Activated CD4-positive, alpha-beta T cell treated with anti-CD3 and anti-CD28 coated beads, Interleukin-2, amount 50 U/mL, for 4 hours (primary cell): ENCODE measurements around the gene CCT8.

Source experiments
- DNase-seq, 2 experiments: peaks; one replicate each; pipeline ENCODE4 v3.0.0-alpha.2; 2020

CCT8 gene

GRCh38 chr21:29073222-29074006, at the start of gene CCT8:
Gene CCT8 (minus strand): TSS chr21:29073648. CDS start chr21:29073590, 58 bp downstream.
- DNase-seq: peak; percentile 98 to 99

GRCh38 chr21:29121759-29122158, 48.3 kb upstream of the CCT8 start:
- no peak for DNase-seq

GRCh38 chr21:29117372-29117955, 44.0 kb upstream of the CCT8 start:
- DNase-seq: no peak

GRCh38 chr21:29115899-29116298, 42.5 kb upstream of the CCT8 start:
- DNase-seq: no peak

GRCh38 chr21:29114765-29115500, 41.5 kb upstream of the CCT8 start:
- no peak for DNase-seq

GRCh38 chr21:29105218-29105617, 31.8 kb upstream of the CCT8 start:
- no peak for DNase-seq

GRCh38 chr21:29104239-29104708, 30.8 kb upstream of the CCT8 start:
- DNase-seq: no peak

GRCh38 chr21:29102791-29103257, 29.4 kb upstream of the CCT8 start:
- DNase-seq: no peak

GRCh38 chr21:29098156-29098555, 24.7 kb upstream of the CCT8 start:
- no peak for DNase-seq

- DNase-seq: no peak
Measured at GRCh38 chr21:29096218-29097015, 23.0 kb upstream of the CCT8 start.

GRCh38 chr21:29092102-29092959, 18.9 kb upstream of the CCT8 start:
- DNase-seq: no peak

GRCh38 chr21:29091033-29091432, 17.6 kb upstream of the CCT8 start:
- no peak for DNase-seq

- DNase-seq: no peak
Measured at GRCh38 chr21:29085106-29085752, 11.8 kb upstream of the CCT8 start.

- DNase-seq: no peak
Measured at GRCh38 chr21:29084372-29084771, 10.9 kb upstream of the CCT8 start.

GRCh38 chr21:29083306-29083705, 9.9 kb upstream of the CCT8 start:
- no peak for DNase-seq

GRCh38 chr21:29082046-29082815, 8.8 kb upstream of the CCT8 start:
- DNase-seq: no peak

- DNase-seq: no peak
Measured at GRCh38 chr21:29080454-29080941, 7.0 kb upstream of the CCT8 start.

- peak; percentile 9 to 15 for DNase-seq
Measured at GRCh38 chr21:29078869-29079767, 5.7 kb upstream of the CCT8 start.

- DNase-seq: no peak
Measured at GRCh38 chr21:29077651-29078090, 4.2 kb upstream of the CCT8 start.
